ENCODE data around the gene TAF4.

DNA sequence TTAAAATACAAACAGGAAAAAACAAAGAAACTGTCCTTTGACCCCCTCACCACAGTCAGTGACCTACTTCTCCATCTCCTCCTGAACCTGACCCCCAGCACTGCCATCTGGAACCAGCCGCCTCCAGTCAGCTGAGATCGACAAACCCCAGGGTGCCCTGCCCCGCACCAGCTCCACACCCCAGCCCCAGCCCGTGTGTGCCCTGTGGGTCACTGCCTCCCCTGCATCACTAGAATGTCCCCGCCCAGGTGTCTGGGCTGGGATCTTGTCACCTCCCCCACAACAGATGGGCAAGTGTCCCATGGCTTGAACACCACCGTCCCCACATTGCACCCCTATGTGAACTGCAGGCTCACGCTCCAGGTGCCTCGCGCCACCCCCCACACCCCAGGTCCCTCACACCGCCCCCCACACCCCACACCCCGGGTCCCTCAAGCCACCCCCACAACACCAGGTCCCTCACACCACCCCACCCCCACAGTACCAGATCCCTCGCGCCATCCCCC, 13.3 kb downstream of the TAF4 start:
- TF ChIP-seq POLR2AphosphoS5 (IDR thresholded peaks at IDR 0.05) = no peak
- TF ChIP-seq, protein P1, sequence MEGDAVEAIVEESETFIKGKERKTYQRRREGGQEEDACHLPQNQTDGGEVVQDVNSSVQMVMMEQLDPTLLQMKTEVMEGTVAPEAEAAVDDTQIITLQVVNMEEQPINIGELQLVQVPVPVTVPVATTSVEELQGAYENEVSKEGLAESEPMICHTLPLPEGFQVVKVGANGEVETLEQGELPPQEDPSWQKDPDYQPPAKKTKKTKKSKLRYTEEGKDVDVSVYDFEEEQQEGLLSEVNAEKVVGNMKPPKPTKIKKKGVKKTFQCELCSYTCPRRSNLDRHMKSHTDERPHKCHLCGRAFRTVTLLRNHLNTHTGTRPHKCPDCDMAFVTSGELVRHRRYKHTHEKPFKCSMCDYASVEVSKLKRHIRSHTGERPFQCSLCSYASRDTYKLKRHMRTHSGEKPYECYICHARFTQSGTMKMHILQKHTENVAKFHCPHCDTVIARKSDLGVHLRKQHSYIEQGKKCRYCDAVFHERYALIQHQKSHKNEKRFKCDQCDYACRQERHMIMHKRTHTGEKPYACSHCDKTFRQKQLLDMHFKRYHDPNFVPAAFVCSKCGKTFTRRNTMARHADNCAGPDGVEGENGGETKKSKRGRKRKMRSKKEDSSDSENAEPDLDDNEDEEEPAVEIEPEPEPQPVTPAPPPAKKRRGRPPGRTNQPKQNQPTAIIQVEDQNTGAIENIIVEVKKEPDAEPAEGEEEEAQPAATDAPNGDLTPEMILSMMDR (IDR thresholded peaks at IDR 0.05) = no peak
